HepG2 (cell line): ENCODE measurements around the gene ADORA3. TPM values are rescaled to one million over a fixed set of nuclear protein-coding genes. Genes with fewer than 3 reads are reported as not detected.

ENCODE experiments used
- AGO2 ChIP-seq: fragments of 200-400 bp; formaldehyde crosslinking; optimal IDR thresholded peaks from 2 replicates; pipeline ENCODE3; 2017; ENCODE audit warnings: mild to moderate bottlenecking, low read depth, low read length, moderate library complexity
- BRD4 ChIP-seq: sonication (generic); formaldehyde crosslinking; IDR thresholded peaks from 2 replicates; pipeline ENCODE4 v1.4.0; 2020; ENCODE audit warnings: missing genetic modification reagents
- CBX5 ChIP-seq: sonication (generic); formaldehyde crosslinking; IDR thresholded peaks from 2 replicates; pipeline ENCODE4 v1.4.0; 2020; ENCODE audit warnings: missing genetic modification reagents, borderline replicate concordance
- ESRRA ChIP-seq: sonication (generic); formaldehyde crosslinking; IDR thresholded peaks from 2 replicates; pipeline ENCODE4 v1.5.1; 2020; ENCODE audit warnings: mild to moderate bottlenecking, low read depth, missing genetic modification reagents
- ETV5 ChIP-seq: IDR thresholded peaks from 2 replicates; pipeline ENCODE4 v1.6.1; 2018; ENCODE audit warnings: missing biosample characterization, missing genetic modification reagents, inconsistent platforms, borderline replicate concordance
- FIP1L1 ChIP-seq: fragments of 200-400 bp; formaldehyde crosslinking; IDR thresholded peaks from 2 replicates; pipeline ENCODE4 v1.6.1; 2018; ENCODE audit warnings: low read depth, mild to moderate bottlenecking, low read length, moderate library complexity, borderline replicate concordance; ENCODE audit not compliant: insufficient read depth
- NAIF1 ChIP-seq: sonication (generic); formaldehyde crosslinking; IDR thresholded peaks from 2 replicates; pipeline ENCODE4 v1.5.0; 2020; ENCODE audit warnings: mild to moderate bottlenecking, missing genetic modification reagents, borderline replicate concordance
- REPIN1 ChIP-seq: sonication (generic); formaldehyde crosslinking; IDR thresholded peaks from 2 replicates; pipeline ENCODE4 v1.8.0; 2022; ENCODE audit warnings: missing genetic modification reagents, low read depth, mild to moderate bottlenecking, borderline replicate concordance
- SAP130 ChIP-seq: IDR thresholded peaks from 2 replicates; pipeline ENCODE4 v1.6.1; 2016; ENCODE audit warnings: low read depth
- TFDP1 ChIP-seq: IDR thresholded peaks from 2 replicates; pipeline ENCODE4 v1.6.1; 2016; ENCODE audit warnings: missing compliant biosample characterization, missing genetic modification reagents, borderline replicate concordance
- ZFP82 ChIP-seq: sonication (generic); formaldehyde crosslinking; IDR thresholded peaks from 2 replicates; pipeline ENCODE4 v1.5.1; 2020; ENCODE audit warnings: mild to moderate bottlenecking, missing genetic modification reagents, borderline replicate concordance
- ZHX2 ChIP-seq, 2 experiments: sonication (generic) in 1 of 2; formaldehyde crosslinking in 1 of 2; IDR thresholded peaks; 2 replicates each; pipeline versions ENCODE4 v1.6.1 to v1.9.0; 2014 to 2022; ENCODE audit warnings: antibody characterized with exemption in 1 of 2, borderline replicate concordance in 1 of 2, inconsistent platforms in 1 of 2, low read depth in 1 of 2, missing genetic modification reagents in 1 of 2
- ZNF205 ChIP-seq: IDR thresholded peaks from 2 replicates; pipeline ENCODE4 v1.6.1; 2018; ENCODE audit warnings: missing biosample characterization, missing genetic modification reagents
- ZNF619 ChIP-seq: sonication (generic); formaldehyde crosslinking; IDR thresholded peaks from 2 replicates; pipeline ENCODE4 v1.4.0; 2020; ENCODE audit warnings: mild to moderate bottlenecking, missing genetic modification reagents
- ZNF788 ChIP-seq: sonication (generic); formaldehyde crosslinking; IDR thresholded peaks from 2 replicates; pipeline ENCODE4 v1.5.0; 2020; ENCODE audit warnings: mild to moderate bottlenecking, missing genetic modification reagents, borderline replicate concordance
- polyA plus RNA-seq, 8 experiments: library from polyadenylated mRNA; depleted of rRNA in 3 of 8; stranded (reverse) in 7 of 8; unstranded in 1 of 8; fragments of >200 nt; fragmentation: Illumina TruSeq in 4 of 8; extraction: Trizol in 4 of 8; gene quantifications; 2 replicates each; pipeline versions ENCODE4 v1.2.1 to v1.2.3, GENCODE V29; 2011 to 2016; ENCODE audit warnings: low read depth in 4 of 8, missing spikeins in 1 of 8, mixed read lengths in 1 of 8; ENCODE audit not compliant: insufficient read depth in 1 of 8
- total RNA-seq, 5 experiments: library from RNA; depleted of rRNA; stranded (reverse); fragments of >200 nt; fragmentation: Illumina TruSeq; extraction: Trizol; gene quantifications; 2 replicates each; pipeline ENCODE4 v1.2.3, GENCODE V29; 2016; ENCODE audit warnings: low read depth in 1 of 5
- TF ChIP-seq, protein P1 (sequence below): sonication (generic); formaldehyde crosslinking; IDR thresholded peaks from 2 replicates; pipeline ENCODE4 v1.8.0; 2023; ENCODE audit warnings: mild to moderate bottlenecking, missing genetic modification reagents
- TF ChIP-seq, protein P2 (sequence below): sonication (generic); formaldehyde crosslinking; IDR thresholded peaks from 2 replicates; pipeline ENCODE4 v1.4.0; 2020; ENCODE audit warnings: missing genetic modification reagents

The ADORA3 gene
- total and polyA plus RNA-seq, 2 of the 13 experiments (the other 11 are each of a cell fraction or from before 2014, with no cell fraction given), result not detected

GRCh38 chr1:111507411-111508201 lies 4.2 kb upstream of the ADORA3 start (continued):
- TF ChIP-seq, protein P1, sequence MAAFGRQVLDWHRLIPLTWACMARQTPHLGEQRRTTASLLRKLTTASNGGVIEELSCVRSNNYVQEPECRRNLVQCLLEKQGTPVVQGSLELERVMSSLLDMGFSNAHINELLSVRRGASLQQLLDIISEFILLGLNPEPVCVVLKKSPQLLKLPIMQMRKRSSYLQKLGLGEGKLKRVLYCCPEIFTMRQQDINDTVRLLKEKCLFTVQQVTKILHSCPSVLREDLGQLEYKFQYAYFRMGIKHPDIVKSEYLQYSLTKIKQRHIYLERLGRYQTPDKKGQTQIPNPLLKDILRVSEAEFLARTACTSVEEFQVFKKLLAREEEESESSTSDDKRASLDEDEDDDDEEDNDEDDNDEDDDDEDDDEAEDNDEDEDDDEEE (CRISPR knock-in tag), result no peak
- TF ChIP-seq ZNF619 (CRISPR knock-in tag) (no peak), REPIN1 (0 out of 2 replicates have a peak, but pooled peaks have one; percentile 61), AGO2 (peak; percentile 30), ETV5 (CRISPR knock-in tag) (peak; percentile 67), ZNF788 (CRISPR knock-in tag) (peak; percentile 55; the same call in 1 of the 2 replicates), NAIF1 (CRISPR knock-in tag) (no peak), TFDP1 (CRISPR knock-in tag) (peak; percentile 30; the same call in 1 of the 2 replicates), FIP1L1 (0 out of 2 replicates have a peak, but pooled peaks have one; percentile 24), ESRRA (0 out of 2 replicates have a peak, but pooled peaks have one; percentile 21), BRD4 (CRISPR knock-in tag) (peak; percentile 37; the same call in 1 of the 2 replicates), SAP130 (CRISPR knock-in tag) (peak; percentile 37; the same call in 1 of the 2 replicates), ZNF205 (CRISPR knock-in tag) (no peak), ZHX2 (IDR thresholded peaks at IDR 0.05; ENCODE audit: low read depth) (no peak), ZHX2 (CRISPR knock-in tag; IDR thresholded peaks at IDR 0.05; ENCODE audit: borderline replicate concordance) (no peak), CBX5 (CRISPR knock-in tag) (0 out of 2 replicates have a peak, but pooled peaks have one; percentile 19), ZFP82 (CRISPR knock-in tag) (no peak)
- TF ChIP-seq, protein P2, sequence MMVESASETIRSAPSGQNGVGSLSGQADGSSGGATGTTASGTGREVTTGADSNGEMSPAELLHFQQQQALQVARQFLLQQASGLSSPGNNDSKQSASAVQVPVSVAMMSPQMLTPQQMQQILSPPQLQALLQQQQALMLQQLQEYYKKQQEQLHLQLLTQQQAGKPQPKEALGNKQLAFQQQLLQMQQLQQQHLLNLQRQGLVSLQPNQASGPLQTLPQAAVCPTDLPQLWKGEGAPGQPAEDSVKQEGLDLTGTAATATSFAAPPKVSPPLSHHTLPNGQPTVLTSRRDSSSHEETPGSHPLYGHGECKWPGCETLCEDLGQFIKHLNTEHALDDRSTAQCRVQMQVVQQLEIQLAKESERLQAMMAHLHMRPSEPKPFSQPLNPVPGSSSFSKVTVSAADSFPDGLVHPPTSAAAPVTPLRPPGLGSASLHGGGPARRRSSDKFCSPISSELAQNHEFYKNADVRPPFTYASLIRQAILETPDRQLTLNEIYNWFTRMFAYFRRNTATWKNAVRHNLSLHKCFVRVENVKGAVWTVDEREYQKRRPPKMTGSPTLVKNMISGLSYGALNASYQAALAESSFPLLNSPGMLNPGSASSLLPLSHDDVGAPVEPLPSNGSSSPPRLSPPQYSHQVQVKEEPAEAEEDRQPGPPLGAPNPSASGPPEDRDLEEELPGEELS (CRISPR knock-in tag), result peak; percentile 5; the same call in 1 of the 2 replicates
